NCI-H1436 treated with DMSO at 0.1 percent for 48 hours (cell line): Measurements from ENCODE around the gene PKNOX1.
"Not testable (repeated sequence)": the region's sequence is repeated elsewhere in the genome, so short reads cannot be mapped to it uniquely, and the experiment has no call there.

Source experiments
- DNase-seq: peaks from one replicate; lab custom pipeline; 2025; lab: John Stamatoyannopoulos, UW

Gene PKNOX1

DNA sequence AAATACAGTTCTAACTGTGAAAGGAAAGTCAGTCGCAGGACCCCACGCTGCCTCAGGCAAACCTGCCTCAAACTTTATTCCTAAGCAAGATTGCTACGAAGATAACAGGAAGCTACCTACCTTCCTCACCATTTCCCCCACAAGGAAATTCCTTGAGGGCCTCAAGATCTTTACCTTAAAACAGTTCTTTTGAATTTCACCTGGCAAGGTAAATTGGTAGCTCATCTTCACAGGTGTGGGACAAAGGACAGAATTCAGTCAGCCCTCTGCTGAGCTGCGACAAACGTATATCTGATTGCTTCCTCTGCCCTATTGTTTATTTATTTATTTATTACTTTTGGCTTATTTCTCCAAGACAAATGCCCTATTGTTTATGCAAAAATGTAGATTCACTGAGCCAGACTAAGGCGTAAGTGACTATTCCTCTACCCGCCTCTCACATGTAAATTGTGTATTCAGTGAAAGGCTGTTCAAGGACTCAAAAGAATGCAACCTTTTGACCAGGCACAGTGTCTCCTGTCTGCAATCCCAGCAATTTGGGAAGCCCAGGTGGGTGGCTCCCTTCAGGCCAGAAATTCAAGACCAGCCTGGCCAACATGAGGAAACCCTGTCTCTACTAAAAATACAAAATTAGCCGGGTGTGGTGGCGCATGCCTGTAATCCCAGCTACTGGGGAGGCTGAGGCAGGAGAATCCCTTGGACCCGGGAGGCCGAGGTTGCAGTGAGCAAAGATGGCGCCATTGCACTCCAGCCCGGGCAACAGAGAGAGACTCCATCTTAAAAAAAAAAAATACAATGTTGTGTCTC, 17.3 kb upstream of the PKNOX1 start:
- DNase-seq = no peak

DNA sequence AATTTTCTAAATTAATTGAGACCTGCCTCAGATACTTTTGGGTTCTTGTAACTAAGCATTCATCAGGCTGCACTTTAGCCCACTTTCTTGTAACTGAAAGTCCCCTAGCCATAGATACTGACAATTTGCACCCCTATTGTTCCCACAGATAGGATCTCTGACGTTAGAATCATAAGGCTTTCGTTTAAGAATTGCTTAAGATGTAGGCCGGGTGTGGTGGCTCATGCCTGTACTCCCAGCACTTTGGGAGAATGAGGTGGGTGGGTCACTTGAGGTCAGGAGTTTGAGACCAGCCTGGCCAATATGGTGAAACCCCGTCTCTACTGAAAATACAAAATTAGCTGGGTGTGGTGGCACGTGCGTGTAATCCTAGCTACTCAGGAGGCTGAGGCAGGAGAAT, 16.2 kb upstream of the PKNOX1 start:
- DNase-seq = not testable (repeated sequence)

DNA sequence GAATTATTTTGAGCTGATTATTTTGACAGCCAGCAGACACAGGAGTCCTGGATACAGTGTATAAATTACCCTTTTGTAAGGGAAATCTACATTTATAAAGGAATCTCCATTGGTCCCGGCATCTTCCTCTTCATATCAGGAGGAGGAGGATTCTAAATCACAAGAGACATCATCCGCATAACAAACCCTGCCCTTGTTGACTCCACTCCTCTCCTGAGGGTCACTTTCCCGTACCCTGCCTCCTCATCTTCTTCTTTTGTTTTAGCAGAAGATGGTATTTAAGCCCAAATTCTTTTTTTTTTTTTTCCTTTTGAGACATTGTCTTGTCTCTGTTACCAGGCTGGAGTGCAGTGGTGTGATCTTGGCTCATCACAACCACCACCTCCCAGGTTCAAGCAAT, 14.6 kb upstream of the PKNOX1 start:
- DNase-seq = no peak

DNA sequence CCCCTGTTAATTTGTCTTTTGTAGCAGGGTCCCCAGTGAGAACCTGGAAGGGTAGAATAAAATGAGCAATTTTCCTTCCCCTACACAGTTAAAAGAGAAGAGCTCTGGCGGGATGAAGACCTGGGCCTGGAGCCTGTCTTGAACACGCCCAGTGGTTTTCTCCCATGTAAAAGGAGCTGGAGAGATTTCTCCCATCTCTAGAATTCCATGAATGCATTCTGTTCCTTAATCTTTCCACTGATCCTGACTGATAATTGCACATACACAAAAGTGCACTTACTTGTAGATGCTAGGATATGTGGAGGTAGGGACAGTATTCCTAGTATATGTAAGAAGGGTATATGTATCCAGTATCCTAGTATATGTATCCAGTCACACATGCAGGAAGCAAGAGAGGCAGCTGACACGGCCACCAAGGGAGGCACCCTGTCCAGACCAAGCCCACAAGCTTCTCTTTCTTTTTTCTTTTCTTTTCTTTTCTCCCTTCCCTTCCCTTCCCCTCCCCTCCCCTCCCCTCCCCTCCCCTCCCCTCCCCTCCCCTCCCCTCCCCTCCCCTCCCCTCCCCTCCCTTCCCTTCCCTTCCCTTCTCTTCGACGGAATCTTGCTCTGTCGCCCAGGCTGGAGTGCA, 11.9 kb upstream of the PKNOX1 start:
- no peak for DNase-seq

DNA sequence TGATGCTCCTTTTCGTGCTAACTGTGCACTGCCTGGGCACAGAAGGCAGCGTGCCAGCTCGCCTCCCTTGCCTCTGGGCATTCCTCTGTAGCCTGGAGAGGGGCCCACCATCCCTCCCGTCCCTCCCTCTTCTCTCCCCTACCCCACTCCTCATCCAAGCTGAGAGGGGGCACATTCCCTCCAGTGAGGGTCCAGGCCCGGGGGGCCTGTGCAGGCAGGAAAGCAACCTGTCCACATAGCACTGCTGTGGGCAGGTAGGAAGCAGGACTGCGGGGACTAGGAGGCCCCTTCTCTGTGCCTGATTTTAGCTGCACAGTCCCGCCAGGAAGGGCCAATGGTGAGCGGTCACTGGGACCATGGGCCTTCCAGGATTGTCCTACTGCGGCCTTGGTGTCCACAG, 10.3 kb upstream of the PKNOX1 start:
- no peak for DNase-seq

DNA sequence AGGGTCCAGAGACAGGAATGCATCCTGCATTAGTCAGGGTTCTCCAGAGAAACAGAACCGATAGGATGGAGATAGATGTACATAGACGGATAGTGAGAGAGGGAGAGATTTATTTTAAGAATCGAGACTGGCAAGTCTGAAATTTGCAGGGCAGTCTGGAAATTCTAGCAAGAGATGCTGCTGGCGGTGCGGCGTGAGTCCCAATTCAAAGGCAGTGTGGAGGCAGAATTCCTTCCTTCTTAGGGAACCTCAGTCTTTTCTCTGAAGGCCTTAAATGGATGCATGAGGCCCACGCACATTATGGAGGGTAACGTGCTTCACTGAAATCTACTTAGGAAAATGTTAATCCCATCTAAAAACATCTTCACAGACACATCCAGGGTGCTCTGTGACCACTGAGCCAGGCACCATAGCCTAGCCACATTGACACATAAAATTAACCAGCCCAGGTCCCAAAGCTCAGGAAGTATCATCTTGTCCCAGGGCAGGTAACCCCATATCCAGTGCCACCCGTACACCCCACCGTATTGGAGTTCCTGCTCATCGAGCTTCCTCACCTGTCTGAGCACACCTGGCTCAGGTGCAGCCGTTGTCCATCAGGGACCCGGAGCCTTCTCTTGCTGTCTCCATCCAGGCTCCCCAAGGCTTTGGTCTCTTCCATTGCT, 9.7 kb upstream of the PKNOX1 start:
- no peak for DNase-seq

DNA sequence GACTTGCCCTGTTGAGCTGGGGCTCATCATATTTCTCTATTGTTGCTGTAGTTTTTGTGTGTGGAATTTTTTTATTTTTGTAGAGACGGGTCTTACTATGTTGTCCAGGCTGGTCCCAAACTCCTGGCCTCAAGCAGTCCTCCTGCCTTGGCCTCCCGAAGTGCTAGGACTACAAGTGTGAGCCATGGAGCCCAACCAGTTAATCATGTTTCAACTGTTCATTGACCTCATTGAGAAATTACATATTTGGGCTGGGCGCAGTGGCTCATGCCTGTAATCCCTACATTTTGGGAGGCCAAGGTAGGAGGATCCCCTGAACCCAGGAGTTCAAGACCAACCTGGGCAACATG, 9.2 kb upstream of the PKNOX1 start:
- no peak for DNase-seq

DNA sequence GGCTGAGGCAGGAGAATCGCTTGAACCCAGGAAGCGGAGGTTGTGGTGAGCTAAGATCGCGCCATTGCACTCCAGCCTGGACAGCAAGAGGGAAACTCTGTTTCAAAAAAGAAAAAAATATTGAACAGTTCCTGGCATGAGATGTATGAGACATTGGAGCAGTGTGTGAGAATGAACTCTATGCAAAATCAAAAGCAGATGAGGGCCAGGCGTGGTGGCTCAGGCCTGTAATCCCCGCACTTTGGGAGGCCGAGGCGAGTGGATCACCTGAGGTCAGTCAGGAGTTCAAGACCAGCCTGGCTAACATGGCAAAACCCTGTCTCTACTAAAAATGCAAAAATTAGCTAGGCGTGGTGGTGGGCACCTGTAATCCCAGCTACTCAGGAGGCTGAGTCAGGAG, 6.7 kb upstream of the PKNOX1 start:
- DNase-seq = not testable (repeated sequence)

DNA sequence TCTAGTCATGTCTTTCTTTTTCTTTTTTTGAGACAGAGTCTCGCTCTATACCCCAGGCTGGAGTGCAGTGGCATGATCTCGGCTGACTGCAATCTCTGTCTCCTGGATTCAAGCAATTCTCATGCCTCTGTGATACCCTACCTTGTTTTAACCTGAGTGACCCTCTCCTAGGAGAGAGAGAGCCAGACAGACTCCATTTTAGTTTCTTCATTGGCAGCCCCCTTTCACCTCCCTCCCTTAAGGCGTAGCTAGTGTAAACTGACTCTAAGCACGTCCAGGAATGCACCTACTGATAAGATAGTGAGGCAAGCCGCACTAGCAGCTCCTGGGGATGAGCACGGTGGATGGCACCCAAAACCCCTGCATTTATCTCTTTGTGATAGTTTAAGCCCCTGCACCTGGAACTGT, 5.2 kb upstream of the PKNOX1 start:
- DNase-seq = no peak

DNA sequence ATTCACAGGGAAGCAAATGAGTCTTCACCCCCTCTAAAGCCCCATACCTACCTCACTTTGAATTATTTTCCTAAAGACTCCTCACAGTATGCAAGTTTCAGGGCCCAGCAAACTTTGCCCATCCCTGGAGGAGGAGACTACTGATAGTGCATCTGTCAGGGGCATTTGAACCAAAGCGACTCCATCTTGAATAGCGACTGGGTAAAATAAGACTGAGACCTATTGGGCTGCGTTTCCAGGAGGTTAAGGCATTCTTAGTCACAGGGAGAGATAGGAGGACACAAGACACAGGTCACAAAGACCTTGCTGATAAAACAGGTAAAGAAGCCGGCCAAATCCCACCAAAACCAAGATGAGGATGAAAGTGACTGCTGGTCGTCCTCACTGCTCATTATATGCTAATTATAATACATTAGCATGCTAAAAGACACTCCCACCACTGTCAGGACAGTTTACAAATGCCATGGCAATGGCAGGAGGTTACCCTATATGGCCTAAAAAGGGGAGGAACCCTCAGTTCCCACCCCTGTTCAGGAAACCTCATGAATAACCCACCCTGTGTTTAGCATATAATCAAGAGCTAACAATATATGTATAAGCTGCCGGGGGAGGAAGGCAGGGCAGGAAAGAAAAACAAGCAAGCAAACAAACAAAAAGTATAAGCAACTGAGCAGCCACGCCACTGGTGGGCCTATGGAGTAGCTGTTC, 3.3 kb upstream of the PKNOX1 start:
- DNase-seq = no peak

DNA sequence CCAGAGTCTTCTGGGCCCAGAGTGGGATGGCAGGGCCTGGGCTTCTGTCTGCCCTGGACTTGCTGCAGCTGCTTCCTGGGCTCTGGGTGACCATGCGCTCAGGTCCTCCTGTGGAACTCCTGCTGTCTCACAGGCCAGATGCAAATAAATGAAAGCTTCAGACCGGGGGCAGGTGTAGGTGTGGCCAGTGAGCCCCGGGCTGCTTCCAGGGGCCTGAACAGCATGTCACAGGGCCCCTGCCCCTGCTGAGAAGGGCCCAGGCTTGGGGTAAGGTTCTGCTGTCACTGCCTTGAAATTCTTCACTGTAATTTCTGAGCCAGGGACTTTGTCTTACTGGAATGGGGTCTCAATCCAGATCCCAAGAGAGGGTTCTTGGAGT, 2.5 kb upstream of the PKNOX1 start:
- DNase-seq = no peak

DNA sequence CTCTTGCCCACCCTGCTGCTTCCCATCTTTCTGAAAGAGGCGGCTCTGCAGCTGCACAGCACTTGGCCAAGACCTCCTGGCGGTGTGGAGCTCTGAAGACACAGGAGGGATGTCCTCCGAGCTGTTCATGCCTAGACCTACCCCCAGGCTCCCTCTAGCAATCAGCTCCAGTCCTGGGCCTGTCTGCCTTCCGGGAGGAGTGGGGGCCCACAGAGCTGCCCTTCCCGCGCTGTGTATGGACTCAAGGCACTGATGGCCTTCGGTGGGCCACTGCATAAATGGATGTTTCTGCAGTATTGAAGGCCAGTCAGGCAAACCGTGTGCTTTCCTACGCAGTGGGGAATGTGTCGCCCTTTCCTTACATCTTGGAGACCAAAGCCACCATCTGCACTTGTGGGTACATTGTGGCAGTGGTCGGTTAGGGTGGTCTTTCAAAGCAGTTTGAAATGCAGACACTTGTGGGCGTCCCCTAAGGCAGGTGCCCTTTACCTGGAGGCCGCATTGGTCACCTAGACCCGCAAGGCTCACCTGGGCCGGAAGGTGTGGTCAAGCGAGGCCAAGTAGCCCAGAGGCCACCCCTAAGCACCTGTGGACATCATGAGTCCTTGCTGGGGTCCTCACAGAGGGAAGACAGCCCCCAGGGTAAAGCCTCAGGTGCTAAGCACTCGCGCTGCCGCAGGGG, 912 bp upstream of the PKNOX1 start:
- DNase-seq = no peak

DNA sequence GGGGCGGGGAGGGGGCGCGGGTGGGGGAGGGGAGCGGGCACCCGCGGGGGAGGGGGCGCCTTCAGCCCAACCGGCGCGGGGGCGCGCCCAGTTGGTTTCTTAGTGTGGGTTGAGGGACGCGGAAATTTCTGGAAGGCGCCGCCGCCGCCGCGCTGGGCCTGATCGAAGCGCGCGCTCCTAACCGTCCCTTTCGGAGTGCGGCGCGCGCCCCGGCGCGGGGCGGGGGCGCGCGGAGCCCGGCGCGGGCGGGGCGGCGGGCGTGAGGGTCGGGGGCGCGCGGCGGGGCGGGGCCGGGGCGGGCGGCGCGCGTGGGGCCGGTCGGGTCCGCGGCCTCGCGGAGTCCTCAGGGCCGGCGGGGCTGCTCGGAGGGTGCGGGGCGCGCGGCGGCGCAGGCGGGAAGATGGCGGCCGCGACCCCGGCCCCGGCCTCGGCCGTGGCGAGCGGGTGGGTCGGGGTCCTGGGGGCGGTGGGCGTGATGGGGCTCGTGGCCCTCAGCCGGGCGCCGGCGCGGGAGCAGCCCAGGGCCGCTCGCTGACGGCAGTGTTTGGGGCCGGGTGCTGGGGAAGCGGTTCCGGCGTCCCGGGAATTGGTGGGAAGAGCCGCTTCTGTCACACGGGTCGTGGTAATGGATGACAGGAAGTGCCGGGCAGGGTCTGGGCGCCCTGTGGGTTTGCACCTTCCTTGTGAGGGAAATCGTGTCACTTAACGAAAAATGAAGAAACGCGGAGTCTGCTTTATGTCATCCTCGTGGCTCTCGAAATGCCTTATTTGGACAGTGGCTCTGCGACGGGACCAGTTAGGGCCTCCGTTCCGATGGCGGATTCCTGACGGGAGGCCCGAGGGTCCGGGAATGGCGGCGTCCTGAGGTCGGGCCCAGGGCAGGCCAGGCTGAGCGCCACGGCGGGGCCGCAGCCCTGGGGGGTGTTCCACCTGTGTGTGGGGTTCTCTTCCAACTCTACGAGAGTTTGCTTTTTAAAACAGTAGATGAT, 764 bp downstream of the PKNOX1 start:
- DNase-seq = no peak

DNA sequence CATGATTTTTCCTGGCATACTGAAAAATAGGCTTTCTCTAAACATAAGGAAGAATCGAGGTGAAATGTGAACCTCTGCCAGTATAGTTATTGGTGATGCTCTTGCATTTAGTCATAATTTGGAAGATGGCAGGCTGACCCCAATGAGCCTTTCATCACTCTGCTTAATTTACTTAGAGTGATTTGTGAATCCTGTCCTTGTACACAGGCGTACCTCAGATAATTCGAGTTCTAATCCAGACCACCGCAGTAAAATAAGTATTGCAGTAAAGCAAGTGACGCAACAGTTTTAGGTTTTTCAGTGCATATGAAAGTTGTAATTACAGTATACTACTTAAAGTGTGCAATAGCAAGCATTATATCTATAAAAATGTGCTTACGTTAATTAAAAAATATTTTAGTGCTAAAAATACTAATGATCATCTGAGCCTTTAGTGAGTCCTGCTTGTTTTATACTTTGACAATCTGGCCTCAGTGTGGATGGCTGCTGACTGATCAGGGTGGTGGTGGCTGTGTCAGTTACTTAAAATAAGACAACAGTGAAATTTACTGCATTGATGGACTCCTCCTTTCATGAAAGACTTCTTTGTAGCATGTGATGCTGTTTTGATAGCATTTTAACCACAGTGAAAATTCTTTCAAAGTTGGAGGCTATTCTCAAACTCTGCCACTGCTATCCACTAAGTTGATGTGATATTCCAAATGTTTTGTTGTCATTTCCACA, 1.7 kb downstream of the PKNOX1 start:
- DNase-seq = no peak

DNA sequence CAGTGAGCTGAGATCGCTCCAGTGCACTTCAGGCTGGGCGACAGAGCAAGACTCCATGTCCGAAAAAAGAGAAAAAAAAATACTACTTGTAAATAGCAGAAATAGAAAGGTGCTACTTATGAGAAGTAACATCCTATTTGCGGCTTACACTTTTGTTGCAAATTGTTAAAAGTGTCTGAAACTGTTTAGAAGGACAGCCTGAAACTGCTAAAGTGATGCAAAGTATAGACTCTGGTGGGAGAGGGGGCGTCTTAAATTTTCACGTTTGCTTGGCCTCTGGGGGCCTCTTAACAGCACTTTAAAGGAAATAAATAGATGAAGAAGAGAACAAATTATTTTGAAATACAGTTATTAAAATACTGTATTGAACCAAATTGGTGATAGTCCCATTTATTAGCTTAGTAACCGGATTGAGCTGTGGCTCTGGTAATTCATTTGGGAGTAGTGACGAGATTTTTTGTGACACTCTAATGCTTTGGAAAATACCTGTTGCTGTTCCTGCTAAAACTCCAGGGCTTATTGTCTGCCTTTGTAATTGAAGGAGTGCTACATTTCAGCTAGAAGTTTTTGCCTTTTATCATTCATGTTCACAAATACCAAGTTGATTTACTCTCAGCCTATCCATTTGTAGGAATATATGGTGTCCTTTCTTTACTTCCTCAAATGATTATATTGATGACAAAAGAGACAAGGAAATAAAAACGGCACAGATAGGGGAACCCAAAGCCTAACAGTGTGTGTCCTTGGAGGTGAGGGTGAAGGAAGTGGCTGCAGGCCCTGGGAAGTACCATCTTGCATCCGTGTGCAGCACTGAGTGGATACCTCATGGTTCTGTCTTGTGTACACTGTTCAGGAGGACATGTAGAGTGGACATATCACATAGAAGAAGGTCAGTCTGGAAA, 6.2 kb downstream of the PKNOX1 start:
- no peak for DNase-seq

DNA sequence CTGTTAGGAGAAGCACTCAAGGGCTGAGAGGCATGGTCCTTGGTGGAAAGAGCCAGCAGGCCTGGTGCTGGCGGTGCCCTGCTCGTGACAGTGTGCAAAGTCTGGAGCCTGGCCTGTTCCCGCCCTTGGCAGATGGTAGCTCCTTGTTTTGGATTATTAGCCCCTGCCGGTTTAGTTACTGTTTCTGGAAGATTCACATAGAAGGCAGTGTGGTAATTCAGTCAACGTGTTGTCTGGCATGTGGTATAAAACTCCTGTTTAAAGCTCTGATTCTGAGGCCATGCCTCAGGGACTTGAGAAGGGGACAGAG, 6.8 kb downstream of the PKNOX1 start:
- no peak for DNase-seq

DNA sequence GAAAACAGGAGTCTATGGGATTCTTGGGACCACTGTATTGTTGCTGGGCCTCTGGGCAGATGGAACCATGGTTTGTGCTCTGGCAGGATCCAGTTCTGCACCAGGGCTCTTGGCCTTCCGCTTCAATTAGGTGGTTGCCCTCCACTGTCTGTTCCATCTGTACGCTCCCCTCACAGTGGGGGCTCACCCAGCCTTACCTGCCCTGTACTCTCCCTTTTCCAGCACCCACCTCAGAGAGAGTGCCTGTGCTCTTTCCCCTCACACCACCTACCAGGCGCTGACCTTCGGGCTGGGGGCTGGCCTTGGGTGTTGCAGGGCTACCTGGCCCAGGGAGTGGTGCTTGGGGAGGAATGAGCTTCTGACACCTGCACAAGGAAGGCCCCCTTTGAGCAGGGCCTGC, 7.5 kb downstream of the PKNOX1 start:
- no peak for DNase-seq

DNA sequence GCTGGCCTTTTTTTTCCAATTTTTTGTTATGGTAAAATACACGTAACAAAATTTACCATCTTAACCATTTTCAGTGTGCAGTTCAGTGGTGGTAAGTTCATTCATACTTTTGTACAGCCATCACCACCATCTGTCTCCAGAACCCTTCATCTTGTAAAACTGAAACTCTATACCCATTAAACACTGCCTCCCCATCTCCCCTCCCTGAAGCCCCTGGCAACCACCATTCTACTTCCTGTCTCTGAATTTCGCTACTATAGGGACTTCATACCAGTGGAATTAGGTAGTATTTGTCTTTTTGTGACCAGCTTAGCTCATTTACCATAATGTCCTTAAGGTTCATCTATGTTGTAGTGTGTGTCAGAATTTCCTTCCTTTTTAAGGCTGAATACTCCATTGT, 8.7 kb downstream of the PKNOX1 start:
- no peak for DNase-seq

DNA sequence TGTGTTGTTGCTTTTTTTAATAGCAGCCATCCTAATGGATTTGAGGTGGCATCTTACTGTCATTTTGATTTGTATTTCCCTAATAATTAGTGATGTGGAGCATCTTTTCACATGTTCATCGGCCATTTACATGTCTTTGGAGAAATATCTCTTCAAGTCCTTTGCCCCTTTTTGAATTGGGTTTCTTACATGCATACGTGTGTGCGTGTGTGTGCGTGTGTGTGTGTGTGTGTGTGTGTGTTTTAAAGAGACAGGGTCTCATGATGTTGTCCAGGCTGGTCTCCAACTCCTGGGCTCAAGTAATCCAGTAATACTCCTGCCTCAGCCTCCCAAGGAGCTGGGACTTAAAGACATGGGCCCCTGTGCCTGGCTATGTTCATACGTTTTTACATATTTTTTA, 9.5 kb downstream of the PKNOX1 start:
- DNase-seq = no peak
